A673 (cell line): ENCODE measurements around the gene LPP. TPM values are rescaled to one million over a fixed set of nuclear protein-coding genes. Genes with fewer than 3 reads are reported as not detected.
A peak's percentile ranks its signal among the peaks of the same experiment; 100 is the strongest.

ENCODE experiments used
- BruUV-seq: library from RNA; stranded (reverse); fragments of 400-500 nt; replicated peaks from 2 replicates; lab custom pipeline; 2021; lab: Mats Ljungman, UMichigan
- CTCF ChIA-PET: fragments of 300-600 bp; sonication (Branson Sonifier 250); formaldehyde crosslinking; loops from one replicate; lab custom pipeline; 2022; ENCODE audit warnings: antibody characterized with exemption; lab: Charles Lee
- POLR2A ChIA-PET: fragments of 300-600 bp; sonication (Branson Sonifier 250); formaldehyde crosslinking; loops from one replicate; lab custom pipeline; 2022; ENCODE audit warnings: antibody characterized with exemption; ENCODE audit not compliant: low non-redundant PET; lab: Charles Lee
- DNase-seq: peaks from one replicate; pipeline ENCODE4 v3.0.0-alpha.2; 2015; ENCODE audit warnings: low spot score
- H3K27ac ChIP-seq: fragments of 200-600 bp; sonication (generic); 2 replicates; pipeline ENCODE4 v1.5.1; 2016; ENCODE audit warnings: mixed run types, low read depth, mild to moderate bottlenecking, mixed read lengths, antibody characterized with exemption, low read length; ENCODE audit not compliant: poor library complexity, severe bottlenecking
- H3K27me3 ChIP-seq: fragments of 200-600 bp; sonication (generic); replicated peaks from 2 replicates; pipeline ENCODE4 v1.6.1; 2017; ENCODE audit warnings: mixed run types, low read depth, mild to moderate bottlenecking, mixed read lengths, antibody characterized with exemption, low read length; ENCODE audit not compliant: insufficient read depth, poor library complexity
- H3K36me3 ChIP-seq: fragments of 200-600 bp; sonication (generic); 2 replicates; pipeline ENCODE4 v1.6.1; 2016; ENCODE audit warnings: mixed run types, mild to moderate bottlenecking, mixed read lengths, antibody characterized with exemption, low read length; ENCODE audit not compliant: insufficient read depth, poor library complexity, severe bottlenecking
- H3K4me1 ChIP-seq: fragments of 200-600 bp; sonication (generic); 2 replicates; pipeline ENCODE4 v1.6.1; 2017; ENCODE audit warnings: mixed run types, mild to moderate bottlenecking, mixed read lengths, antibody characterized with exemption, low read length; ENCODE audit not compliant: insufficient read depth, poor library complexity, severe bottlenecking
- H3K4me3 ChIP-seq: fragments of 200-600 bp; sonication (generic); 2 replicates; pipeline ENCODE4 v1.5.1; 2016; ENCODE audit warnings: low read depth, mixed run types, mild to moderate bottlenecking, mixed read lengths, low read length; ENCODE audit not compliant: poor library complexity, severe bottlenecking
- H3K9me3 ChIP-seq: fragments of 200-600 bp; sonication (generic); 2 replicates; pipeline ENCODE4 v1.6.1; 2016; ENCODE audit warnings: mixed run types, low read depth, mild to moderate bottlenecking, mixed read lengths, antibody characterized with exemption, low read length; ENCODE audit not compliant: poor library complexity, severe bottlenecking
- EZH2 ChIP-seq: fragments of 200-600 bp; sonication (generic); IDR thresholded peaks from 2 replicates; pipeline ENCODE4 v1.6.1; 2017; ENCODE audit warnings: borderline replicate concordance, low read depth, mild to moderate bottlenecking, mixed read lengths, antibody characterized with exemption, low read length; ENCODE audit not compliant: poor library complexity, severe bottlenecking
- intact Hi-C: fragments of 100-400 bp; cut with micrococcal nuclease; formaldehyde crosslinking; loops from one replicate; pipeline ENCODE4 v1.10.0; 2022; ENCODE audit not compliant: unreplicated experiment
- total RNA-seq: library from RNA; stranded (reverse); gene quantifications from 2 replicates; pipeline ENCODE4 v1.2.3, GENCODE V29; 2021
- TF ChIP-seq, protein P1 (sequence below): fragments of 300-800, 200-600 bp; sonication (generic); conservative IDR thresholded peaks from 2 replicates; pipeline ENCODE4 v1.5.1; 2017; ENCODE audit warnings: low read depth, mild to moderate bottlenecking, antibody characterized with exemption, low read length, moderate library complexity, mixed read lengths

LPP gene
- total RNA-seq, 1 experiment from 2014 or later, result 39.7 TPM

DNA sequence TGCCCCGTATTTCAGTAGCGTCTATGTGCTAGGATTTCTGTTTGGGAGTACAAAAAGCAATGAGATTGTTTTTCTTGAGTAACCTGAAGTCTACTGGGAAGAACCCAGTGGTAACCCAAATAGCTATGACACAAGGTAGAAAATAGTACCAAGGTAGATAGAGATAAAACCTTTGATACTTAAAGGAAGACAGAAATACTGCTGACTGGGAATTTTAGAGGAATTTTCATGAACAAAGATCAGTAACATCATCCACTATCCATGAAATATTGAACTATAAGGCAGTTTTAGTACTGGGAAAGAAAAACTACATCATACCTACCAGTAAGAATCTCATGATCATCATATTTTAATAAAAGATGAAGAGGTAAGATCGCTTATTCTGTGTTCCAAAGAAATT lies 489.8 kb downstream of the LPP start:
- no peak overlapping the region for H3K4me3 ChIP-seq
- TF ChIP-seq, protein P1, sequence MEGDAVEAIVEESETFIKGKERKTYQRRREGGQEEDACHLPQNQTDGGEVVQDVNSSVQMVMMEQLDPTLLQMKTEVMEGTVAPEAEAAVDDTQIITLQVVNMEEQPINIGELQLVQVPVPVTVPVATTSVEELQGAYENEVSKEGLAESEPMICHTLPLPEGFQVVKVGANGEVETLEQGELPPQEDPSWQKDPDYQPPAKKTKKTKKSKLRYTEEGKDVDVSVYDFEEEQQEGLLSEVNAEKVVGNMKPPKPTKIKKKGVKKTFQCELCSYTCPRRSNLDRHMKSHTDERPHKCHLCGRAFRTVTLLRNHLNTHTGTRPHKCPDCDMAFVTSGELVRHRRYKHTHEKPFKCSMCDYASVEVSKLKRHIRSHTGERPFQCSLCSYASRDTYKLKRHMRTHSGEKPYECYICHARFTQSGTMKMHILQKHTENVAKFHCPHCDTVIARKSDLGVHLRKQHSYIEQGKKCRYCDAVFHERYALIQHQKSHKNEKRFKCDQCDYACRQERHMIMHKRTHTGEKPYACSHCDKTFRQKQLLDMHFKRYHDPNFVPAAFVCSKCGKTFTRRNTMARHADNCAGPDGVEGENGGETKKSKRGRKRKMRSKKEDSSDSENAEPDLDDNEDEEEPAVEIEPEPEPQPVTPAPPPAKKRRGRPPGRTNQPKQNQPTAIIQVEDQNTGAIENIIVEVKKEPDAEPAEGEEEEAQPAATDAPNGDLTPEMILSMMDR, result no peak
- no peak for TF ChIP-seq EZH2
- DNase-seq, result no peak
- intact Hi-C loops, result no loop called here
- H3K9me3 ChIP-seq, result no peaks in the 10 kb centered on the region
- H3K4me1 ChIP-seq, result no peaks in the 10 kb centered on the region
- no peaks in the 10 kb centered on the region for H3K27me3 ChIP-seq
- no peak overlapping the region for H3K27ac ChIP-seq
- no TSS peak for BruUV-seq
- ChIA-PET POLR2A (no interaction called here), CTCF (no interaction called here)
- no peaks in the 10 kb centered on the region for H3K36me3 ChIP-seq

DNA sequence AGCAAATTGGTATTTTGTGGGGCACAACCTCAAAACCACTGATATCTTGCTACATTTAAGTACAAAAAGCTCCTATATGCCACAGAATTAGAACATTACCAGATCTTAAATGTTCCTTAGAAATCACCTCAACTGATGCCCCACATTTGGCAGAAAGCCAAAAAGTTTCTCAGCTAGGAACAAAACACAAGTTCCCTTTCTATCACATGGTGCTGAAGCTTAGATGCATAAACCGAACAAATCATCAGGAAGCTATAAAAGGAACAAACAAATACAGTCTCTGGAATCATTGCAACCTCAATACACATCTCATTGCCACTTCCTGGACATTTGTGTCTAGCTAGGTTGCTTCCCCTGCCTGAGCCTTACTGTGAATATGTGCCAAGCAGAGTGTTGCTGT lies 492.6 kb downstream of the LPP start:
- no peak for TF ChIP-seq EZH2
- TF ChIP-seq, protein P1, result no peak
- no peak overlapping the region for H3K27ac ChIP-seq
- no peaks in the 10 kb centered on the region for H3K27me3 ChIP-seq
- intact Hi-C loops, result no loop called here
- DNase-seq, result peak; percentile 40
- POLR2A ChIA-PET, result no interaction called here
- no TSS peak for BruUV-seq
- CTCF ChIA-PET, result no interaction called here
- H3K36me3 ChIP-seq, result no peaks in the 10 kb centered on the region
- H3K4me1 ChIP-seq, result no peaks in the 10 kb centered on the region
- no peaks in the 10 kb centered on the region for H3K9me3 ChIP-seq
- H3K4me3 ChIP-seq, result no peak overlapping the region

DNA sequence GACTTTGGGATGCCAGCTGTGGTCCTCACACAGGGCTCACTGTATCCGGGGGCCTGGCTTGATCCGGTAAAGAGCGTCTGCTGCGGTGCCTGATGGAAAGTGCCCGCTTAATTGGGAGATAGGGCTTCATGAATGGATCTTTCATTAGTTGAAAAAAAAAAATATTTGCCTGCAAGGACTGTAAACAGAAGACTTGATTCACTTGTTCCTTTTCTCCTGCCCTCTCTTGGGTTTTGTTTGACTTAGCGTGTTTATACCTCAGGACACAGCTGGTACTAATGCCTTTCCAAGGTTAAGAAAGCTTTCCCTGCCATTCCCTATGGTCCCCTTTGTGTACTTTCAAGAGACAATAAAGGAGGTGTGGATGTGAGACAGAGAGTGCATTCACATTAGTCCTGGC lies 493.3 kb downstream of the LPP start:
- no peaks in the 10 kb centered on the region for H3K27me3 ChIP-seq
- H3K9me3 ChIP-seq, result no peaks in the 10 kb centered on the region
- H3K27ac ChIP-seq, result no peak overlapping the region
- no peak for DNase-seq
- TF ChIP-seq, protein P1, result no peak
- TF ChIP-seq EZH2, result no peak
- no TSS peak for BruUV-seq
- H3K4me3 ChIP-seq, result no peak overlapping the region
- CTCF ChIA-PET, result no interaction called here
- no peaks in the 10 kb centered on the region for H3K4me1 ChIP-seq
- no peaks in the 10 kb centered on the region for H3K36me3 ChIP-seq
- intact Hi-C loops, result no loop called here
- POLR2A ChIA-PET, result no interaction called here
